Lung (tissue), 12 donors: ENCODE data around the gene OR51I2. TPM values are rescaled to one million over a fixed set of nuclear protein-coding genes. Genes with fewer than 3 reads are reported as not detected.

Experiments
- ATAC-seq: fragments of 200-7000 bp; cut with Tn5 transposase; one replicate; pipeline ENCODE4 v1.9.1; 2020; ENCODE audit warnings: moderate number of reproducible peaks; ENCODE audit not compliant: insufficient read depth, low FRiP score
- DNase-seq, 3 donors: peaks; one replicate each; pipeline ENCODE4 v3.0.0-alpha.2; 2013 to 2017
- H3K27ac ChIP-seq, 2 donors: one replicate each; pipeline ENCODE4 v1.5.1; 2013; ENCODE audit warnings: mild to moderate bottlenecking in 2 of 2, moderate library complexity in 2 of 2, control low read depth in 1 of 2, inconsistent platforms in 1 of 2, low read depth in 1 of 2, low read length in 1 of 2
- H3K27me3 ChIP-seq, 3 donors: one replicate each; pipeline ENCODE4 v1.5.1; 2013; ENCODE audit warnings: low read length in 2 of 3; ENCODE audit not compliant: control insufficient read depth in 3 of 3, insufficient read depth in 3 of 3
- H3K36me3 ChIP-seq, 4 donors: one replicate each; pipeline ENCODE4 v1.5.1; 2013; ENCODE audit warnings: low read length in 4 of 4, mild to moderate bottlenecking in 1 of 4, moderate library complexity in 1 of 4; ENCODE audit not compliant: control insufficient read depth in 4 of 4, insufficient read depth in 4 of 4
- H3K4me1 ChIP-seq, 5 donors: one replicate each; pipeline ENCODE4 v1.5.1; 2013; ENCODE audit warnings: low read length in 5 of 5, mild to moderate bottlenecking in 2 of 5, moderate library complexity in 1 of 5; ENCODE audit not compliant: control insufficient read depth in 5 of 5, insufficient read depth in 5 of 5
- H3K4me3 ChIP-seq: one replicate; pipeline ENCODE4 v1.5.1; 2013; ENCODE audit warnings: mild to moderate bottlenecking, control low read depth, moderate library complexity
- H3K9ac ChIP-seq, 2 donors: one replicate each; pipeline ENCODE4 v1.5.1; 2013; ENCODE audit warnings: low read length in 2 of 2, control low read depth in 1 of 2; ENCODE audit not compliant: insufficient read depth in 1 of 2
- H3K9me3 ChIP-seq, 4 donors: one replicate each; pipeline ENCODE4 v1.5.1; 2013; ENCODE audit warnings: low read length in 3 of 4, mild to moderate bottlenecking in 1 of 4, moderate library complexity in 1 of 4; ENCODE audit not compliant: control insufficient read depth in 4 of 4, insufficient read depth in 3 of 4
- CTCF ChIP-seq: IDR thresholded peaks from 2 replicates; pipeline ENCODE4 v1.5.1; 2012; ENCODE audit warnings: mild to moderate bottlenecking; ENCODE audit errors: control extremely low read depth, extremely low read depth
- WGBS, 2 donors: extraction: QIAGEN DNeasy Blood & Tissue Kit; methylation state at CpG; one replicate each; pipeline ENCODE4 v1.1.7; 2013; 5-methylcytosine and 5-hydroxymethylcytosine counted together
- polyA plus RNA-seq, 2 donors: library from polyadenylated mRNA; stranded (reverse); fragments of 200-250 nt; gene quantifications; one replicate each; pipeline ENCODE4 v1.2.1, GENCODE V29; 2013
- total RNA-seq, 2 donors: library from RNA; depleted of rRNA in 1 of 2; stranded (reverse); fragments of >200 nt in 1 of 2; gene quantifications; one replicate each; pipeline ENCODE4 v1.2.1, GENCODE V29; 2014 to 2021
- donor health status: control.
- donor health status: control.
- donor health status: Bipolar disorder and iron deficiency.
- donor health status: healthy.
- donor health status: DM: yes; HTN: yes; CAD: no.

The OR51I2 gene
- total and polyA plus RNA-seq, 4 donors: not detected

DNA sequence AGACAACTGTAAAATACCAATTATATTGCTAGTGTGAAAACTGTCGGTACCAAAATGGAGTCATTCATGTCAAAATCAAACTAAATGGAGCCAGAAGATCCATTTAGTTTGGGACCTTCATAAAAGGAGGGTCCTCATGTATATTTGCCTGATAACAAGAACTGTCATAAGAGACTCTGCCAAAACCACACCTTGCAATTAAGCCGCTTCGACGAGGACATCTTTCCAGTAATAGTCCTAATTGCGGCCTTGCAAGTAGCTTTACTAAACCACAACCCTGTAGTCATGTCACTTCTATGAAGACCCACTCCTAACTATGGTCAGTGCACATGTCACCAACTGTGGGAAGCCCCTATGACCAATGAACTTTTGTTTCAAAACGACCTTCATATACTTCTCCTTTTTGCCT lies 51.3 kb downstream of the OR51I2 start:
- Histone ChIP-seq H3K27me3 (no peaks in the 10 kb centered on the region), H3K36me3 (no peaks in the 10 kb centered on the region), H3K27ac (no peak overlapping the region), H3K4me3 (no peak overlapping the region), H3K9ac (no peak overlapping the region), H3K9me3 (no peaks in the 10 kb centered on the region), H3K4me1 (no peaks in the 10 kb centered on the region)
- DNase-seq: no peak
- ATAC-seq: no peak
- WGBS, 2 donors: 79 to 86% methylated on average over 6 of the region's 6 CpGs
- TF ChIP-seq CTCF: no peak

- DNase-seq (no peak), ATAC-seq (no peak)
- 79 to 91% methylated on average over 2 of the region's 2 CpGs for WGBS, 2 donors
- no peaks in the 10 kb centered on the region for H3K9me3 ChIP-seq
- TF ChIP-seq CTCF: no peak
- H3K4me1 ChIP-seq: no peaks in the 10 kb centered on the region
- no peaks in the 10 kb centered on the region for H3K27me3 ChIP-seq
- no peak overlapping the region for H3K9ac ChIP-seq
- no peaks in the 10 kb centered on the region for H3K36me3 ChIP-seq
- H3K4me3 ChIP-seq: no peak overlapping the region
- no peak overlapping the region for H3K27ac ChIP-seq
Observed at GRCh38 chr11:5504403-5504921, 55.3 kb downstream of the OR51I2 start.

DNA sequence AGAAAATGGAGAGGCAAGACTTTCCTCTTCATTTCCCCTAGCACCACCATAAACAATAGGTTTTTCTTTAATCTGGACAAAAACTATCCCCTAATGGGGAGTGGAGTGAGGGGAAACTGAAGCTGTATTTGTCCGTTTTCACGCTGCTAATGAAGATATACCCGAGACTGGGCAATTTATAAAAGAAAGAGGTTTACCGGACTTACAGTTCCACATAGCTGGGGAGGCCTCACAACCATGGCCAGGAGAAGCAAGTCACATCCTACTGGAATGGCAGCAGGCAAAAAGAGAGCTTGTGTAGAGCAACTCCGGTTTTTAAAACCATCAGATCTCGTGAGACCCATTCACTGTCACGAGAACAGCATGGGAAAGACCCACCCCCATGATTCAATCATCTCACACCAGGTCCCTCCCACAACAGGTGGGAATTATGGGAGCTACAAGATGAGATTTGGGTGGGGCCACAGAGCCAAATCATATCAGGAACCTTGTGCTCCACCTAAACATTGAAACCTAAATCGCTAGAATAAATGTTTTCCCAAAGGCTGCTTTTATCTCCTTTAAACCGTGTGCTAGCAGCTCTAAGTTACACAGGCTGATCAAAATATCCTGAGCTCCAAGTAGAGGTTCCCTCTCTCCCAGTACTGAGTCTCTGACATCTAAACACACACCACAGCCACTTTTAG lies 56.4 kb downstream of the OR51I2 start:
- H3K4me1 ChIP-seq: no peaks in the 10 kb centered on the region
- no peaks in the 10 kb centered on the region for H3K27me3 ChIP-seq
- H3K27ac ChIP-seq: no peak overlapping the region
- H3K9me3 ChIP-seq: no peaks in the 10 kb centered on the region
- no peak overlapping the region for H3K9ac ChIP-seq
- H3K4me3 ChIP-seq: no peak overlapping the region
- WGBS, 2 donors: 89 to 96% methylated on average over 9 of the region's 9 CpGs
- ATAC-seq: no peak
- H3K36me3 ChIP-seq: no peaks in the 10 kb centered on the region
- no peak for DNase-seq
- no peak for TF ChIP-seq CTCF

Other genes with a start within 250 kb of the OR51I2 start
- gene OR51V1, start 248.6 kb upstream of the OR51I2 start, total RNA-seq: not detected
- not detected for gene OR51V1, start 248.6 kb upstream of the OR51I2 start, polyA plus RNA-seq
- 1,000 to 10,000 TPM in 1 of 2 donors, 100 to 1,000 TPM in 1; 848 to 1,072 TPM for gene HBB, start 222.3 kb upstream of the OR51I2 start, total RNA-seq
- gene HBB, start 222.3 kb upstream of the OR51I2 start, polyA plus RNA-seq: 100 to 1,000 TPM in 1 of 2 donors, 10 to 100 TPM in 1; 39.4 to 454 TPM
- 1 to 10 TPM in 1 of 2 donors, not detected in 1; 1.1 TPM for gene HBD, start 214.8 kb upstream of the OR51I2 start, total RNA-seq
- under 1 TPM; 0.24 to 0.66 TPM for gene HBD, start 214.8 kb upstream of the OR51I2 start, polyA plus RNA-seq
- gene HBG1, start 199.5 kb upstream of the OR51I2 start, total RNA-seq: 10 to 100 TPM in 1 of 2 donors, 1 to 10 TPM in 1; 1.6 to 60.9 TPM
- gene HBG1, start 199.5 kb upstream of the OR51I2 start, polyA plus RNA-seq: under 1 TPM in 1 of 2 donors, not detected in 1; 0.56 TPM
- gene HBG2, start 194.5 kb upstream of the OR51I2 start, total RNA-seq: over 10,000 TPM in 1 of 2 donors, 1 to 10 TPM in 1; 8.2 to 13,246 TPM
- gene HBG2, start 194.5 kb upstream of the OR51I2 start, polyA plus RNA-seq: under 1 TPM; 0.31 to 1.00 TPM
- gene HBE1, start 179.4 kb upstream of the OR51I2 start, total RNA-seq: 10 to 100 TPM in 1 of 2 donors, 1 to 10 TPM in 1; 2.1 to 14.6 TPM
- gene HBE1, start 179.4 kb upstream of the OR51I2 start, polyA plus RNA-seq: not detected
- 1 to 10 TPM in 1 of 2 donors, not detected in 1; 1.9 TPM for gene OR51B4, start 147.4 kb upstream of the OR51I2 start, total RNA-seq
- not detected for gene OR51B4, start 147.4 kb upstream of the OR51I2 start, polyA plus RNA-seq
- gene OR51B2, start 125.0 kb upstream of the OR51I2 start, total RNA-seq: 1 to 10 TPM in 1 of 2 donors, not detected in 1; 1.9 TPM
- gene OR51B2, start 125.0 kb upstream of the OR51I2 start, polyA plus RNA-seq: not detected
- gene OR51B5, start 105.8 kb upstream of the OR51I2 start, total RNA-seq: 1 to 10 TPM in 1 of 2 donors, under 1 TPM in 1; 0.52 to 4.2 TPM
- under 1 TPM; 0.03 to 0.10 TPM for gene OR51B5, start 105.8 kb upstream of the OR51I2 start, polyA plus RNA-seq
- gene OR51B6, start 97.8 kb upstream of the OR51I2 start, total RNA-seq: not detected
- not detected for gene OR51B6, start 97.8 kb upstream of the OR51I2 start, polyA plus RNA-seq
- not detected for gene OR51M1, start 65.5 kb upstream of the OR51I2 start, total RNA-seq
- not detected for gene OR51M1, start 65.5 kb upstream of the OR51I2 start, polyA plus RNA-seq
- not detected for gene OR51Q1, start 27.2 kb upstream of the OR51I2 start, total RNA-seq
- not detected for gene OR51Q1, start 27.2 kb upstream of the OR51I2 start, polyA plus RNA-seq
- gene OR51I1, start 7.8 kb upstream of the OR51I2 start, total RNA-seq: 1 to 10 TPM in 1 of 2 donors, not detected in 1; 3.2 TPM
- not detected for gene OR51I1, start 7.8 kb upstream of the OR51I2 start, polyA plus RNA-seq
- gene OR52D1, start 39.4 kb downstream of the OR51I2 start, total RNA-seq: not detected
- not detected for gene OR52D1, start 39.4 kb downstream of the OR51I2 start, polyA plus RNA-seq
- 1 to 10 TPM in 1 of 2 donors, under 1 TPM in 1; 0.28 to 1.4 TPM for gene UBQLN3, start 60.6 kb downstream of the OR51I2 start, total RNA-seq
- under 1 TPM in 1 of 2 donors, not detected in 1; 0.06 TPM for gene UBQLN3, start 60.6 kb downstream of the OR51I2 start, polyA plus RNA-seq
- gene UBQLNL, start 67.4 kb downstream of the OR51I2 start, total RNA-seq: under 1 TPM; 0.74 to 0.85 TPM
- gene UBQLNL, start 67.4 kb downstream of the OR51I2 start, polyA plus RNA-seq: under 1 TPM; 0.16 to 0.39 TPM
- gene OR52H1, start 99.2 kb downstream of the OR51I2 start, total RNA-seq: 1 to 10 TPM in 1 of 2 donors, under 1 TPM in 1; 0.40 to 2.8 TPM
- gene OR52H1, start 99.2 kb downstream of the OR51I2 start, polyA plus RNA-seq: under 1 TPM in 1 of 2 donors, not detected in 1; 0.03 TPM
- not detected for gene OR52B6, start 131.6 kb downstream of the OR51I2 start, total RNA-seq
- not detected for gene OR52B6, start 131.6 kb downstream of the OR51I2 start, polyA plus RNA-seq
- gene TRIM6, start 147.3 kb downstream of the OR51I2 start, total RNA-seq: 1 to 10 TPM; 2.5 to 4.2 TPM
- 1 to 10 TPM; 2.1 to 3.1 TPM for gene TRIM6, start 147.3 kb downstream of the OR51I2 start, polyA plus RNA-seq
- gene TRIM34, start 175.7 kb downstream of the OR51I2 start, total RNA-seq: 10 to 100 TPM in 1 of 2 donors, 1 to 10 TPM in 1; 8.5 to 10.9 TPM
- 1 to 10 TPM; 4.1 to 8.0 TPM for gene TRIM34, start 175.7 kb downstream of the OR51I2 start, polyA plus RNA-seq
- gene TRIM5, start 235.8 kb downstream of the OR51I2 start, total RNA-seq: 10 to 100 TPM; 34.1 to 46.0 TPM
- gene TRIM5, start 235.8 kb downstream of the OR51I2 start, polyA plus RNA-seq: 10 to 100 TPM; 12.3 to 15.3 TPM
- 100 to 1,000 TPM; 107 to 128 TPM for gene TRIM22, start 240.5 kb downstream of the OR51I2 start, total RNA-seq
- 100 to 1,000 TPM in 1 of 2 donors, 10 to 100 TPM in 1; 59.0 to 173 TPM for gene TRIM22, start 240.5 kb downstream of the OR51I2 start, polyA plus RNA-seq